NCI-H82 (cell line): ENCODE measurements around the gene MEAK7.

ENCODE experiments used
- DNase-seq: peaks from one replicate; lab custom pipeline; 2025; lab: John Stamatoyannopoulos, UW

Gene MEAK7

DNA sequence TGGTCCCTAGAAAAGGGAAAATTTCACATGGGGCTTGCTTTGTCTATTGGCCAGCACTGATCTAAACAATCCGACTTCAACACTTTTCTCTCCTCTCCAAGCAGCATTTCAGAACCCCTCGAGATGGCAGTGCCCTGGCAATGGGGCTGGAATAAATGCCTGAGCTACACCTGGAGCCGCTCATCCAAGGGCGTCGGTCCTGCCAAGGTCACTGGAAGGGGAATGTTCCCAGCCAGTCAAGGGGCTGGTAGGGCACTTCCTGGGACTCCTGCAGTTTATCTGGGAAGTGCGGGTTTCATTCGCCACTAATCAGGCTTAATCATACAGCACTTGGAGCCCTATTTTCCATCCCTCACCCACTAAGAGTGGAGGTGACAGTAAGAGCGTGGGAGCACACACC, 17.1 kb downstream of the MEAK7 start:
- no peak for DNase-seq

GRCh38 chr16:84486551-84487235, 17.8 kb downstream of the MEAK7 start:
- no peak for DNase-seq

GRCh38 chr16:84486126-84486525, 18.3 kb downstream of the MEAK7 start:
- no peak for DNase-seq

GRCh38 chr16:84485255-84486010, 19.0 kb downstream of the MEAK7 start:
- no peak for DNase-seq

DNA sequence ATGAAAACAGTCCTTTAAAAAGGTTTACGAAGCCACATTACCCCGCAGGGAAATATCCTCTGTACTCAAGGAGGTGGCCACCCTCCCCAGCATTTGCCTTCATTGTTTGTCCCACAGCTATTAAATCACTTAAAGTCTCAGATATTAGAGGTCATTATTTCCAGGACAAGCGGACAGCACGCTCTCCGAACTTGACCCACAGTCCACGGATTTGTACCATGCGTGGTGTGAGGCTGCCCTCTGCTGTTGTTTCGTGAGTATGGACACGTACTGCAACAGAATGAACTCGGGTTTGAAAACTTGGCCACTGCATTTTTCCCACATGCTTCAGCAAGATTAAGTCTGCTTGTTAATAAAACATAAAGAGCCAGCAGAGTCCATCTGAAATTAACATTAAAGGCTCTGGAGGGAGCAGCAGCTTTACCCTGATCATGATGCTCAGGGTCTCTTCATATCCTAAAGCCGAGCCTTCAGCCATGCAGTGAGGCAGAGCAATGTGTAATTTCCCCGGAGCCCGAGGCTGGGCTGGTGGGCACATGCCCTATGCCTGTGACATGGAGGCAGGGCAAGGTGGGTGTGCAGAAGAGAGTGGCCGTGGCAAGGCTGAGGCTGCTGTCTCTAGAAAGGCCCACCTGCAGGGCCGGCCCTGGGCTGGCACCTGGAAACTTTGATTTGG, 19.7 kb downstream of the MEAK7 start:
- peak; percentile 68 for DNase-seq

DNA sequence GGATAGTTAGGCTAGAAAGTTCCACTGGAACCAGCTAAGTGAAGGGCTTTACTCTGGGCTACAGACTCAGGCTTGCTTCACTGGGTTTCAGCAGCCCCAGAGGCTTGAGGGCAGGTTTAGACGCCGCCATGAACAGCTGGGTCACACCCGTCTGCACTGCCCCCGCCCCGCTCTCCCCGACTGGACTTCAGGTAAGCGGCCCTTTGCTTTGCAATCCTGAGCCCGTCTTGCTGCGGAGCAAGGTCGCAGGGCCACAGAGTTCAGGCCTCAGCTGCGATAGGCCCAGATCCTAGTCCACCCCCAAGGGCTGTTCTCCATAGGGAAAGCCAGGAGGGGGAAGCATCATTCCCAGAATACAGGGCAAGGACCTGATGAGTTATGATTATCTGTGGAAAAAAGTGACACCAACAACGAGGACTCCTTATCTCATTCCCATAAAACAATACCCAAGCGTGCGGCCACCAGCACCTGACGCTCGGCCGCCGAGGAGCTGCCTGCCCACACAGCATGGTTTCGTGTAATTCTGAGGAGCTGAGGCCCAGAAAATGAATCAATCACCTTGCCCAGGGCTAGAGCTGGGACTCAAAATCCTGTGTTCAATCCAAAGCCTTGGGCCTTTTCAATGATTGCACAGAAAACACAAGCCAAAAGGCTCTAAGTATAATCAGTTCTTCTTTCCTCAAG, 20.4 kb downstream of the MEAK7 start:
- DNase-seq = no peak

GRCh38 chr16:84482951-84483881, 21.2 kb downstream of the MEAK7 start:
- DNase-seq = no peak

GRCh38 chr16:84482001-84482891, 22.2 kb downstream of the MEAK7 start:
- no peak for DNase-seq

DNA sequence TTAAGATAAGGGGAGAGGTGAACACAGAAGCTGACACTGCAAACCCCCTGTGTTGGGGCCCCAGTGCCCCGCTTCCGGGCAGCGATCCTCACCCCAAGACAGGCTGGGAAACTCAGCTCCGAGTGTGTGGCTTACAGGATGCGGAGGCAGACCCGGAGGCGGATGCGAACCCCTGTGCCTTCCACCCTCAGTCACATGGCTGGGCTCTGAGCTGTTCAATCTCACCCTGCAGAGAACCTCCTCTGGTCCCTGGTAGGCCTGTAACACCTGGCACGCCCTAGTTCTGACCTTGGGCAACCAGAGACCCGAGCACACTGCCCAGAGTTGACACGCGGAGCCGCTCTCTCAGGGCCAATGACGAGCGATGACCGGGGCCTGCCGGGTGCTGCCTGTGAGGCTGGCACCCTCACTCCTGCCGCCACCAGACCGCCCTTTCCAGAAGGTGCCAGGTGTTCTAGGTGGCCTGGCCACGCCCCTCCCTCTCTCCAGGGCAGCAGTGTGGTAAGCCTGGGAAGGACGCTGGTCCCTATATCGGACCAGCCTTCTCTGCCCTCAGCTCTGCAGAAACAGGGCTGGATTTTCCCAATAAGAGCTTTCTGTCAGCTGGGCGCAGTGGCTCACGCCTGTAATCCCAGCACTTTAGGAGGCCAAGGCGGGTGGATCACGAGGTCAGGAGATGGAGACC, 23.3 kb downstream of the MEAK7 start:
- no peak for DNase-seq

DNA sequence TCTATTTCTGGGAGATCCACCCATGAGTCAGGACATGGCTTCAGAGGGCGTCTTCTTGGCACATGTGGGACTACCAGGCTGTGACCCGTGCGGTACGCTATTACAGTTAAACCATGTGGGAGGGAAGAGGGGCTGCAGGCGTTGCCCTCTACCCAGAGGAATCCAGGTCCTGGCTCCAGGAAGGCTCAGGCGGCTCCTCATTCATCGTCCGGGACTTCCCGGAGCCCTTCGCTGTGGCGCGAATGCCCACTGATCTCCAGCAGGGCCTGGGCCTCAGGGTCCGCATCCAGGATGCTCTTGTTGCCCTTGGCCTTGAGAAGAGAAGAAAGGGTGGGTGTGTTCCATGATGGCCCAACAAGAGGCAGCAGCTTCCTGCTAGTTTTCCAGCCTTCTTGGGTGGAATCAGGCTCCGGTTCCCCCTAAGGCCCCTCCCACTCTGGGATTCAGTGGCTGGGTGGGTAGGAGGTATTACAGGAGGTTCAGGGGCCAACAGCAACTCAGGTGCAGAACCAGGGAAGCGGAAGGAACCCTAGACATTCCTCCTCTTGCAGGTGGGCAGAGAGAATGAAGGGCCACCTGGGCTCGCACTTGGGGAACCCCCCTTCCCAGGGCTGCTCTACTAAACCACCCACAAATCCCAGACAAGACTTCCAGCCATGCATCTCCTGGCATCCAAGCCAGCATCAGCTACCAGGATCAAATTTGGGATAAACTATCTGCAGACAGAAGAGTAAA, 24.6 kb downstream of the MEAK7 start:
- no peak for DNase-seq

DNA sequence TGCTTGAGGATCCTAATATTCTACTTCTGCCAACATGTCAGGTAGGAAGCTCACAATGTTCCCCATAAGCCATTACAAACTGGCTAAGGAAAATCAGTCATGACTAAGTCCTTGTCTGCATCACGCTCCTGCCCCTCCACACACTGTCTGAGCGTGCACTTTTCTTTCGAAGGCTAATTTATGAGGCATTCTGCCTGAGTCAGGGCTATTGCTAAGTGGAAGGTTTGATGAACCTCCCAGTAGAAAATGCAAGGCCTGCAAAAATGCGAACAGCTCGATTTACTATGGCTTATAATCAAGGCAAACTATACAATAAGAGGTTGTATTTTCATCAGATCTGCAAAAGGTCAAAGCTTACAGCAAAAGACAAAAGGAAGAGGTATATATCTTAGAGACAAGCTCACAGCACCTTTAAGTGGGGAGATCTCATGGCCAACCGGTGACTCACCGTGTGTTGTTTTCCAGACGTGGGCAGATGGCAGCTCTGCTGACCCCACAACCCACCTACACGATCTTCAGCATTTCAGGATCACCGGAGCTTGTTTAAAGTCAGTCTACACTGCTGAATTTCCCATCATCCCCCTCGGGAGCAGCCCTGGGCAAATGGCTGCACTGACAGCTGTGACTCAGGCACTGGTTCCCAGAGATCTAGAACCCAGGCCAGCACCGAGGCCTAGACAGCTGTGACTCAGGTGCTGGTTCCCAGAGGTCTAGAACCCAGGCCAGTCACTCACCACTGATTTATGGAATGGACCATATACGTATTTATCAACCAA, 26.1 kb downstream of the MEAK7 start:
- DNase-seq = no peak

- no peak for DNase-seq
Observed at GRCh38 chr16:84477661-84478060, 26.8 kb downstream of the MEAK7 start.

- no peak for DNase-seq
Observed at GRCh38 chr16:84476401-84476800, 28.1 kb downstream of the MEAK7 start.

GRCh38 chr16:84475643-84476240, 28.7 kb downstream of the MEAK7 start:
- no peak for DNase-seq

DNA sequence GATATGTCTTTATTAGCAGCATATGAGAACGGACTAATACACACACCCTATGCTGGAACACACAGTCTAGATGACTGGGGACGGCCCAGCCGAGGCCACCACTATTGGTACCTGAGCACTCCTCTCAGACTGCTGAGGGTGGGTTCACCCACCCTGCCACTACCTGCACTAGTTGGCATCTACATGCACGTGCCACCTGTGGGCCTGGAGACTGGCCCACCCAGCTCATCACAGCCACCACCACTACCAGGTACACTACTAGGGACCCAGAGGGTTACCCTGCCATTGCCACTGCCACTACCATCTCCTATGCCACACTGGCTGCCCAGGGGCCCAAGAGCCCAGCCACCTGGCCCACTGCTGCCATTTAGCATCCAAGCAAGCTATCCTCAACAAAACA, 32.5 kb downstream of the MEAK7 start:
- no peak for DNase-seq

DNA sequence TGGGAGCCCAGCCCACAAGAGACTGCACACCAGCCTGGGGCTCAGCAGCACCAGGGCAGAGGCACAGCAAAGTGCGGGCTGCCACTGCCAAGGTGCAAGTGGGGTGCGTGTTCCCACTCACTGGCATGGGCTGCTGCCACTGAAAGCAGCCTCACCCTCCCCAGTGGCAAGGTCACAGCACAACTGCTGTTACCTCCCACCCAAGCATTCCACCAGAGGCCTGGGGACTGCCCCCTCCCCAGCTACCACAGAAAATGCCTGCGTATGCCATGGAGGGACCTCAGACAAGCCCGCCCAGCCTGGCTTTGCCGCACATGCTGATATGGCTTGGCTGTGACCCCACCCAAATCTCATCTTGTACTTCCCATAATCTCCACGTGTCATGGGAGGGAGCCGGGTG, 33.1 kb downstream of the MEAK7 start:
- no peak for DNase-seq

GRCh38 chr16:84467709-84468108, 36.8 kb downstream of the MEAK7 start:
- DNase-seq = no peak

- DNase-seq = no peak
Observed at GRCh38 chr16:84467256-84467655, 37.2 kb downstream of the MEAK7 start.
